ENCODE results near the gene PEDS1. TPM values are rescaled to one million over a fixed set of nuclear protein-coding genes. Genes with fewer than 3 reads are reported as not detected.
A peak's percentile ranks its signal among the peaks of the same experiment; 100 is the strongest.

PEDS1 gene
- total and polyA plus RNA-seq, 2 of the 13 experiments (the other 11 are each of a cell fraction or from before 2014, with no cell fraction given), result 30.5 to 93.9 TPM

DNA sequence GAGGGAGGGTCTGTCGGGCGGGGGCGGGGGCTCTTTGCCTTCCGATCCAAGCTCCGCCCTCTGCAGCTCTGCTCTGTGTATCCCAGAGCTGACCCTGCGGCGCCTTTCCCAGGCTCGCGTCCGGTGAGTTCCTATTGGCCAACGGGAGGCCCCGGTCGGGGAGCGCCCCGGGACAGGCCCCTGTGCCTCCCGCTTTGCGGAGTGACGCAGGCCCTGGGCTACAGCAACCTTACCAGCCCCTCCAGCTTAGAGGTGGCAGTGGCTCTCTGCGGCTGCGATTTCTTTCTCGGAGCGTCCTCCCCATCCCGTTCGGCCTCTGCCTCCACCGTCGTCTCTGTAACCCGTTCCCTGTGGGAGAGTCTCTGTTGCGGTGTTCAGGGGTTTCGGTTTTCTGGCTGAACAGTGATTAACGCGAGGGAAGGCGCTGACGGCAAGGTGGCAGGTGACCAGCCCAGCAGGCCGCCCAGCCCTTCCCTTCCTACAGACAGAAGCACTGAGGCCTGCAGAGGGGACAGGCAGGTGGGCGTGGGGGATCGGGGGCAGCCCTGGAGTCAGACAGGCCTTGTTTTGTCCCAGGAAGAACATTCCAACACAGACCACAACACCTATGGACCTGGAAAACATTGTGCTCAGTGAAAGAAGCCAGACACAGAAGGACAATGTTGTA is 19.0 kb upstream of the PEDS1 start (continued):
- TF ChIP-seq, protein P1, sequence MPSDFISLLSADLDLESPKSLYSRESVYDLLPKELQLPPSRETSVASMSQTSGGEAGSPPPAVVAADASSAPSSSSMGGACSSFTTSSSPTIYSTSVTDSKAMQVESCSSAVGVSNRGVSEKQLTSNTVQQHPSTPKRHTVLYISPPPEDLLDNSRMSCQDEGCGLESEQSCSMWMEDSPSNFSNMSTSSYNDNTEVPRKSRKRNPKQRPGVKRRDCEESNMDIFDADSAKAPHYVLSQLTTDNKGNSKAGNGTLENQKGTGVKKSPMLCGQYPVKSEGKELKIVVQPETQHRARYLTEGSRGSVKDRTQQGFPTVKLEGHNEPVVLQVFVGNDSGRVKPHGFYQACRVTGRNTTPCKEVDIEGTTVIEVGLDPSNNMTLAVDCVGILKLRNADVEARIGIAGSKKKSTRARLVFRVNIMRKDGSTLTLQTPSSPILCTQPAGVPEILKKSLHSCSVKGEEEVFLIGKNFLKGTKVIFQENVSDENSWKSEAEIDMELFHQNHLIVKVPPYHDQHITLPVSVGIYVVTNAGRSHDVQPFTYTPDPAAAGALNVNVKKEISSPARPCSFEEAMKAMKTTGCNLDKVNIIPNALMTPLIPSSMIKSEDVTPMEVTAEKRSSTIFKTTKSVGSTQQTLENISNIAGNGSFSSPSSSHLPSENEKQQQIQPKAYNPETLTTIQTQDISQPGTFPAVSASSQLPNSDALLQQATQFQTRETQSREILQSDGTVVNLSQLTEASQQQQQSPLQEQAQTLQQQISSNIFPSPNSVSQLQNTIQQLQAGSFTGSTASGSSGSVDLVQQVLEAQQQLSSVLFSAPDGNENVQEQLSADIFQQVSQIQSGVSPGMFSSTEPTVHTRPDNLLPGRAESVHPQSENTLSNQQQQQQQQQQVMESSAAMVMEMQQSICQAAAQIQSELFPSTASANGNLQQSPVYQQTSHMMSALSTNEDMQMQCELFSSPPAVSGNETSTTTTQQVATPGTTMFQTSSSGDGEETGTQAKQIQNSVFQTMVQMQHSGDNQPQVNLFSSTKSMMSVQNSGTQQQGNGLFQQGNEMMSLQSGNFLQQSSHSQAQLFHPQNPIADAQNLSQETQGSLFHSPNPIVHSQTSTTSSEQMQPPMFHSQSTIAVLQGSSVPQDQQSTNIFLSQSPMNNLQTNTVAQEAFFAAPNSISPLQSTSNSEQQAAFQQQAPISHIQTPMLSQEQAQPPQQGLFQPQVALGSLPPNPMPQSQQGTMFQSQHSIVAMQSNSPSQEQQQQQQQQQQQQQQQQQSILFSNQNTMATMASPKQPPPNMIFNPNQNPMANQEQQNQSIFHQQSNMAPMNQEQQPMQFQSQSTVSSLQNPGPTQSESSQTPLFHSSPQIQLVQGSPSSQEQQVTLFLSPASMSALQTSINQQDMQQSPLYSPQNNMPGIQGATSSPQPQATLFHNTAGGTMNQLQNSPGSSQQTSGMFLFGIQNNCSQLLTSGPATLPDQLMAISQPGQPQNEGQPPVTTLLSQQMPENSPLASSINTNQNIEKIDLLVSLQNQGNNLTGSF (CRISPR knock-in tag; IDR thresholded peaks at IDR 0.05), result peak; percentile 69; the same call in 1 of the 2 replicates
- TF ChIP-seq, protein P2, sequence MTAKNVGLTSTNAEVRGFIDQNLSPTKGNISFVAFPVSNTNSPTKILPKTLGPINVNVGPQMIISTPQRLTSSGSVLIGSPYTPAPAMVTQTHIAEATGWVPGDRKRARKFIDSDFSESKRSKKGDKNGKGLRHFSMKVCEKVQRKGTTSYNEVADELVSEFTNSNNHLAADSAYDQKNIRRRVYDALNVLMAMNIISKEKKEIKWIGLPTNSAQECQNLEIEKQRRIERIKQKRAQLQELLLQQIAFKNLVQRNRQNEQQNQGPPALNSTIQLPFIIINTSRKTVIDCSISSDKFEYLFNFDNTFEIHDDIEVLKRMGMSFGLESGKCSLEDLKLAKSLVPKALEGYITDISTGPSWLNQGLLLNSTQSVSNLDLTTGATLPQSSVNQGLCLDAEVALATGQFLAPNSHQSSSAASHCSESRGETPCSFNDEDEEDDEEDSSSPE (CRISPR knock-in tag; IDR thresholded peaks at IDR 0.05), result peak; percentile 90
- TF ChIP-seq RORA (CRISPR knock-in tag; IDR thresholded peaks at IDR 0.05) (no peak; the same call in 1 of the 2 replicates), KLF16 (CRISPR knock-in tag; IDR thresholded peaks at IDR 0.05) (peak; percentile 71 to 97; a peak in 2 of 4 replicates), ZNF552 (CRISPR knock-in tag; IDR thresholded peaks at IDR 0.05; ENCODE audit: borderline replicate concordance) (peak; percentile 70; the same call in 1 of the 2 replicates), BRCA1 (CRISPR knock-in tag; IDR thresholded peaks at IDR 0.05) (peak; percentile 87; the same call in 1 of the 2 replicates), ZBTB7B (CRISPR knock-in tag; IDR thresholded peaks at IDR 0.05) (peak; percentile 37; the same call in 1 of the 2 replicates), NR2F6 (IDR thresholded peaks at IDR 0.05) (no peak), NR2F6 (CRISPR knock-in tag; IDR thresholded peaks at IDR 0.05) (peak; percentile 69), SYNCRIP (IDR thresholded peaks at IDR 0.05; ENCODE audit: insufficient read depth, low read depth, low read length) (no peak), SMYD3 (CRISPR knock-in tag; IDR thresholded peaks at IDR 0.05) (peak; percentile 28), KDM2A (CRISPR knock-in tag; IDR thresholded peaks at IDR 0.05; ENCODE audit: borderline replicate concordance, low read depth) (peak; percentile 93), SRSF9 (IDR thresholded peaks at IDR 0.05; ENCODE audit: borderline replicate concordance, insufficient read depth, low read depth, low read length, poor library complexity, severe bottlenecking) (no peak), MAF1 (CRISPR knock-in tag; IDR thresholded peaks at IDR 0.05; ENCODE audit: borderline replicate concordance) (peak; percentile 94)
- TF ChIP-seq, protein P3, sequence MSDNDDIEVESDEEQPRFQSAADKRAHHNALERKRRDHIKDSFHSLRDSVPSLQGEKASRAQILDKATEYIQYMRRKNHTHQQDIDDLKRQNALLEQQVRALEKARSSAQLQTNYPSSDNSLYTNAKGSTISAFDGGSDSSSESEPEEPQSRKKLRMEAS (IDR thresholded peaks at IDR 0.05), result peak; percentile 77
- TF ChIP-seq, protein P4, sequence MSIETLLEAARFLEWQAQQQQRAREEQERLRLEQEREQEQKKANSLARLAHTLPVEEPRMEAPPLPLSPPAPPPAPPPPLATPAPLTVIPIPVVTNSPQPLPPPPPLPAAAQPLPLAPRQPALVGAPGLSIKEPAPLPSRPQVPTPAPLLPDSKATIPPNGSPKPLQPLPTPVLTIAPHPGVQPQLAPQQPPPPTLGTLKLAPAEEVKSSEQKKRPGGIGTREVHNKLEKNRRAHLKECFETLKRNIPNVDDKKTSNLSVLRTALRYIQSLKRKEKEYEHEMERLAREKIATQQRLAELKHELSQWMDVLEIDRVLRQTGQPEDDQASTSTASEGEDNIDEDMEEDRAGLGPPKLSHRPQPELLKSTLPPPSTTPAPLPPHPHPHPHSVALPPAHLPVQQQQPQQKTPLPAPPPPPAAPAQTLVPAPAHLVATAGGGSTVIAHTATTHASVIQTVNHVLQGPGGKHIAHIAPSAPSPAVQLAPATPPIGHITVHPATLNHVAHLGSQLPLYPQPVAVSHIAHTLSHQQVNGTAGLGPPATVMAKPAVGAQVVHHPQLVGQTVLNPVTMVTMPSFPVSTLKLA (IDR thresholded peaks at IDR 0.05), result no peak
- TF ChIP-seq, protein P5, sequence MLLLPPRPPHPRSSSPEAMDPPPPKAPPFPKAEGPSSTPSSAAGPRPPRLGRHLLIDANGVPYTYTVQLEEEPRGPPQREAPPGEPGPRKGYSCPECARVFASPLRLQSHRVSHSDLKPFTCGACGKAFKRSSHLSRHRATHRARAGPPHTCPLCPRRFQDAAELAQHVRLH (CRISPR knock-in tag; IDR thresholded peaks at IDR 0.05; ENCODE audit: borderline replicate concordance, low read depth), result peak; percentile 77
- TF ChIP-seq, protein P6, sequence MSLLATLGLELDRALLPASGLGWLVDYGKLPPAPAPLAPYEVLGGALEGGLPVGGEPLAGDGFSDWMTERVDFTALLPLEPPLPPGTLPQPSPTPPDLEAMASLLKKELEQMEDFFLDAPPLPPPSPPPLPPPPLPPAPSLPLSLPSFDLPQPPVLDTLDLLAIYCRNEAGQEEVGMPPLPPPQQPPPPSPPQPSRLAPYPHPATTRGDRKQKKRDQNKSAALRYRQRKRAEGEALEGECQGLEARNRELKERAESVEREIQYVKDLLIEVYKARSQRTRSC (CRISPR knock-in tag; IDR thresholded peaks at IDR 0.05; ENCODE audit: low read depth), result 0 out of 2 replicates have a peak, but pooled peaks have one; percentile 65
- TF ChIP-seq, protein P7, sequence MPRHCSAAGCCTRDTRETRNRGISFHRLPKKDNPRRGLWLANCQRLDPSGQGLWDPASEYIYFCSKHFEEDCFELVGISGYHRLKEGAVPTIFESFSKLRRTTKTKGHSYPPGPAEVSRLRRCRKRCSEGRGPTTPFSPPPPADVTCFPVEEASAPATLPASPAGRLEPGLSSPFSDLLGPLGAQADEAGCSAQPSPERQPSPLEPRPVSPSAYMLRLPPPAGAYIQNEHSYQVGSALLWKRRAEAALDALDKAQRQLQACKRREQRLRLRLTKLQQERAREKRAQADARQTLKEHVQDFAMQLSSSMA (CRISPR knock-in tag; IDR thresholded peaks at IDR 0.05), result peak; percentile 58; the same call in 1 of the 2 replicates

Data from HepG2 (cell line).